WTC11 (cell line): ENCODE data around the gene ARPC2. TPM values are rescaled to one million over a fixed set of nuclear protein-coding genes. Genes with fewer than 3 reads are reported as not detected.

Experiments
- ATAC-seq: fragments of 200-7000 bp; cut with Tn5 transposase; 2 replicates; pipeline ENCODE4 v1.10.0; 2021; ENCODE audit warnings: mild to moderate bottlenecking, moderate library complexity
- CTCF ChIA-PET: fragments of 300-600 bp; sonication (Branson Sonifier 250); formaldehyde crosslinking; loops from one replicate; lab custom pipeline; 2021; ENCODE audit warnings: antibody characterized with exemption; lab: Charles Lee
- POLR2A ChIA-PET: fragments of 350-600 bp; sonication (Branson Sonifier 250); formaldehyde crosslinking; loops from one replicate; lab custom pipeline; 2021; ENCODE audit warnings: antibody characterized with exemption; lab: Charles Lee
- DNase-seq: peaks from one replicate; pipeline ENCODE4 v3.0.0; 2021; ENCODE audit warnings: low spot score
- H3K27ac Mint-ChIP-seq: 2 replicates; pipeline ENCODE4 v1.8.0; 2021; ENCODE audit warnings: mixed read lengths
- H3K27me3 Mint-ChIP-seq: 2 replicates; pipeline ENCODE4 v1.8.0; 2021; ENCODE audit warnings: low read depth, mild to moderate bottlenecking, moderate library complexity, mixed read lengths
- H3K36me3 Mint-ChIP-seq: 2 replicates; pipeline ENCODE4 v1.8.0; 2021; ENCODE audit warnings: mixed read lengths
- H3K4me1 Mint-ChIP-seq: 2 replicates; pipeline ENCODE4 v1.8.0; 2022; ENCODE audit warnings: mixed read lengths
- H3K4me3 Mint-ChIP-seq: 2 replicates; pipeline ENCODE4 v1.8.0; 2021; ENCODE audit warnings: mild to moderate bottlenecking, moderate library complexity, mixed read lengths
- H3K9me3 Mint-ChIP-seq: 2 replicates; pipeline ENCODE4 v1.8.0; 2021; ENCODE audit warnings: mixed read lengths
- ATF2 ChIP-seq: sonication (generic); formaldehyde crosslinking; IDR thresholded peaks from 2 replicates; pipeline ENCODE4 v1.8.1; 2022; ENCODE audit warnings: low read depth, missing genetic modification reagents, borderline replicate concordance
- ATF6 ChIP-seq: sonication (generic); formaldehyde crosslinking; IDR thresholded peaks from 2 replicates; pipeline ENCODE4 v1.8.1; 2023; ENCODE audit warnings: mild to moderate bottlenecking, missing genetic modification reagents
- CREM ChIP-seq: sonication (generic); formaldehyde crosslinking; IDR thresholded peaks from 2 replicates; pipeline ENCODE4 v1.8.1; 2022; ENCODE audit warnings: mild to moderate bottlenecking, missing genetic modification reagents, moderate library complexity
- ETV6 ChIP-seq: sonication (generic); formaldehyde crosslinking; IDR thresholded peaks from 2 replicates; pipeline ENCODE4 v1.8.1; 2022; ENCODE audit warnings: mild to moderate bottlenecking, missing genetic modification reagents
- FOXJ3 ChIP-seq: sonication (generic); formaldehyde crosslinking; IDR thresholded peaks from 2 replicates; pipeline ENCODE4 v1.9.0; 2021; ENCODE audit warnings: missing genetic modification reagents, mild to moderate bottlenecking, borderline replicate concordance
- GTF2I ChIP-seq: fragments of 250-450 bp; sonication (Bioruptor Pico); conservative IDR thresholded peaks from 2 replicates; pipeline ENCODE4 v1.4.0; 2021; ENCODE audit warnings: mild to moderate bottlenecking
- JAZF1 ChIP-seq: fragments of 250-450 bp; sonication (Bioruptor Pico); IDR thresholded peaks from 2 replicates; pipeline ENCODE4 v1.9.0; 2021; ENCODE audit warnings: moderate library complexity, mild to moderate bottlenecking, inconsistent platforms
- KAT7 ChIP-seq: sonication (generic); formaldehyde crosslinking; IDR thresholded peaks from 2 replicates; pipeline ENCODE4 v1.8.1; 2023; ENCODE audit warnings: missing genetic modification reagents, mild to moderate bottlenecking, borderline replicate concordance
- MYBL2 ChIP-seq: sonication (generic); formaldehyde crosslinking; IDR thresholded peaks from 2 replicates; pipeline ENCODE4 v1.8.1; 2023; ENCODE audit warnings: mild to moderate bottlenecking, moderate library complexity, missing genetic modification reagents
- NFATC4 ChIP-seq: fragments of 250-450 bp; sonication (Bioruptor Pico); IDR thresholded peaks from 2 replicates; pipeline ENCODE4 v1.9.0; 2021; ENCODE audit warnings: mild to moderate bottlenecking
- NR3C1 ChIP-seq: sonication (generic); formaldehyde crosslinking; conservative IDR thresholded peaks from 2 replicates; pipeline ENCODE4 v1.8.1; 2023; ENCODE audit warnings: low read depth, mild to moderate bottlenecking, missing genetic modification reagents
- OVOL2 ChIP-seq: fragments of 250-450 bp; sonication (Bioruptor Pico); IDR thresholded peaks from 2 replicates; pipeline ENCODE4 v1.9.0; 2021; ENCODE audit warnings: mild to moderate bottlenecking, borderline replicate concordance
- SOX15 ChIP-seq: fragments of 250-450 bp; sonication (Bioruptor Pico); IDR thresholded peaks from 2 replicates; pipeline ENCODE4 v1.9.0; 2021; ENCODE audit warnings: mild to moderate bottlenecking
- ZNF121 ChIP-seq: sonication (generic); formaldehyde crosslinking; IDR thresholded peaks from 2 replicates; pipeline ENCODE4 v1.8.0; 2023; ENCODE audit warnings: missing genetic modification reagents
- ZNF671 ChIP-seq: fragments of 250-450 bp; sonication (Bioruptor Pico); IDR thresholded peaks from 2 replicates; pipeline ENCODE4 v1.8.0; 2021; ENCODE audit warnings: mild to moderate bottlenecking
- total RNA-seq: library from RNA; stranded (reverse); gene quantifications from 3 replicates; pipeline ENCODE4 v1.2.3, GENCODE V29; 2021
- TF ChIP-seq, protein P1 (sequence below): fragments of 250-450 bp; sonication (Bioruptor Pico); IDR thresholded peaks from 2 replicates; pipeline ENCODE4 v1.9.0; 2021; ENCODE audit warnings: mild to moderate bottlenecking, borderline replicate concordance
- TF ChIP-seq, protein P2 (sequence below): sonication (generic); formaldehyde crosslinking; IDR thresholded peaks from 2 replicates; pipeline ENCODE4 v1.8.1; 2023; ENCODE audit warnings: mild to moderate bottlenecking, missing genetic modification reagents, moderate library complexity
- TF ChIP-seq, protein P3 (sequence below): sonication (generic); formaldehyde crosslinking; conservative IDR thresholded peaks from 2 replicates; pipeline ENCODE4 v1.8.1; 2022; ENCODE audit warnings: mild to moderate bottlenecking, missing genetic modification reagents

Gene ARPC2
- total RNA-seq, 1 experiment from 2014 or later, result 184 TPM

DNA sequence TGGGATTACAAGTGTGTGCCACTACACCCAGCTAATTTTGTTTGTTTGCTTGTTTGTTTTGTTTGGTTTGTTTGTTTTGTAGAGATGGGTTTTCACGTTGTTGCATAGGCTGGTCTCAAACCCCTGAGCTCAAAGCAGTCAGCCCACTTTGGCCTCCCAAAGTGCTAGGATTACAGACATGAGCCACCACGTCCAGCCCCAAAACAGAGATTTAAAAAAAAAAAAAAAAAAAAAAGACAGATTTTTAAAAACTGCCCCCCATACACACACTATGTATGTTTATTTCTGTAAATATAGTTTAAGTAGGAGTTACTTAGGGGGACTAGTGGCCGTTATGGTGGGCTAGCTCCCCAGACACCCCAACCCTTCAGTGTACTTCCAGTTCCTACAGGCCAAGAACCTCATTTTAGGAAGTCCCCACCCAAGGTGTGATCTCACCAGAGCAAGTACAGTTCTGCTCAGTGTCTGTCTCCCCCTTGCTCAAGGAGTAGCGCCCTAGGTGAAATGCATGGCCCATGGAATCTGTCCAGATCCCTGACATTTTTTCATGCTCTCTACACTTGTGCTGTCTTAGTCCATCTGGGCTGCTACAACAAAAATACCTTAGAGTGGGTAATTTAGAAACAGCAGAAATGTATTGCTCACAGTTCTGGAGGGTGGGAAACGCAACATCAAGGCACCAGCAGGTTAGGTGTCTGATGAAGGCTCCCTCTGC is 76.9 kb downstream of the ARPC2 start:
- CTCF ChIA-PET, result interaction anchor here (0.6 to 3.6 kb wide), 8 partner anchors 8 to 520 kb away, joined by 3 to 17 read pairs (median 4); partner anchors contain the start of gene CATIP
- Mint-ChIP-seq H3K9me3 (no peaks in the 10 kb centered on the region), H3K4me3 (no peak overlapping the region), H3K27ac (no peak overlapping the region), H3K27me3 (peaks cover 4% of the 10 kb centered on the region; the same call in 1 of the 2 replicates), H3K4me1 (peaks cover 46% of the 10 kb centered on the region), H3K36me3 (no peaks in the 10 kb centered on the region)
- POLR2A ChIA-PET, result interaction anchor here (0.7 kb wide), 1 partner anchor 783 kb away, joined by 8 read pairs; no protein-coding TSS in a partner anchor
- ATAC-seq, result no peak
- TF ChIP-seq GTF2I (CRISPR knock-in tag) (no peak), OVOL2 (CRISPR knock-in tag) (no peak), NFATC4 (CRISPR knock-in tag) (no peak), MYBL2 (CRISPR knock-in tag) (no peak), ETV6 (CRISPR knock-in tag) (no peak), ATF6 (CRISPR knock-in tag) (no peak), ATF2 (CRISPR knock-in tag) (no peak), JAZF1 (no peak), KAT7 (no peak), FOXJ3 (no peak), SOX15 (CRISPR knock-in tag) (no peak), NR3C1 (CRISPR knock-in tag) (no peak), ZNF671 (no peak)
- TF ChIP-seq, protein P1, sequence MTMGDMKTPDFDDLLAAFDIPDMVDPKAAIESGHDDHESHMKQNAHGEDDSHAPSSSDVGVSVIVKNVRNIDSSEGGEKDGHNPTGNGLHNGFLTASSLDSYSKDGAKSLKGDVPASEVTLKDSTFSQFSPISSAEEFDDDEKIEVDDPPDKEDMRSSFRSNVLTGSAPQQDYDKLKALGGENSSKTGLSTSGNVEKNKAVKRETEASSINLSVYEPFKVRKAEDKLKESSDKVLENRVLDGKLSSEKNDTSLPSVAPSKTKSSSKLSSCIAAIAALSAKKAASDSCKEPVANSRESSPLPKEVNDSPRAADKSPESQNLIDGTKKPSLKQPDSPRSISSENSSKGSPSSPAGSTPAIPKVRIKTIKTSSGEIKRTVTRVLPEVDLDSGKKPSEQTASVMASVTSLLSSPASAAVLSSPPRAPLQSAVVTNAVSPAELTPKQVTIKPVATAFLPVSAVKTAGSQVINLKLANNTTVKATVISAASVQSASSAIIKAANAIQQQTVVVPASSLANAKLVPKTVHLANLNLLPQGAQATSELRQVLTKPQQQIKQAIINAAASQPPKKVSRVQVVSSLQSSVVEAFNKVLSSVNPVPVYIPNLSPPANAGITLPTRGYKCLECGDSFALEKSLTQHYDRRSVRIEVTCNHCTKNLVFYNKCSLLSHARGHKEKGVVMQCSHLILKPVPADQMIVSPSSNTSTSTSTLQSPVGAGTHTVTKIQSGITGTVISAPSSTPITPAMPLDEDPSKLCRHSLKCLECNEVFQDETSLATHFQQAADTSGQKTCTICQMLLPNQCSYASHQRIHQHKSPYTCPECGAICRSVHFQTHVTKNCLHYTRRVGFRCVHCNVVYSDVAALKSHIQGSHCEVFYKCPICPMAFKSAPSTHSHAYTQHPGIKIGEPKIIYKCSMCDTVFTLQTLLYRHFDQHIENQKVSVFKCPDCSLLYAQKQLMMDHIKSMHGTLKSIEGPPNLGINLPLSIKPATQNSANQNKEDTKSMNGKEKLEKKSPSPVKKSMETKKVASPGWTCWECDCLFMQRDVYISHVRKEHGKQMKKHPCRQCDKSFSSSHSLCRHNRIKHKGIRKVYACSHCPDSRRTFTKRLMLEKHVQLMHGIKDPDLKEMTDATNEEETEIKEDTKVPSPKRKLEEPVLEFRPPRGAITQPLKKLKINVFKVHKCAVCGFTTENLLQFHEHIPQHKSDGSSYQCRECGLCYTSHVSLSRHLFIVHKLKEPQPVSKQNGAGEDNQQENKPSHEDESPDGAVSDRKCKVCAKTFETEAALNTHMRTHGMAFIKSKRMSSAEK, result no peak
- TF ChIP-seq, protein P2, sequence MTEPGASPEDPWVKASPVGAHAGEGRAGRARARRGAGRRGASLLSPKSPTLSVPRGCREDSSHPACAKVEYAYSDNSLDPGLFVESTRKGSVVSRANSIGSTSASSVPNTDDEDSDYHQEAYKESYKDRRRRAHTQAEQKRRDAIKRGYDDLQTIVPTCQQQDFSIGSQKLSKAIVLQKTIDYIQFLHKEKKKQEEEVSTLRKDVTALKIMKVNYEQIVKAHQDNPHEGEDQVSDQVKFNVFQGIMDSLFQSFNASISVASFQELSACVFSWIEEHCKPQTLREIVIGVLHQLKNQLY, result no peak
- TF ChIP-seq, protein P3, sequence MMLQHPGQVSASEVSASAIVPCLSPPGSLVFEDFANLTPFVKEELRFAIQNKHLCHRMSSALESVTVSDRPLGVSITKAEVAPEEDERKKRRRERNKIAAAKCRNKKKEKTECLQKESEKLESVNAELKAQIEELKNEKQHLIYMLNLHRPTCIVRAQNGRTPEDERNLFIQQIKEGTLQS (CRISPR knock-in tag), result no peak
- DNase-seq, result no peak

DNA sequence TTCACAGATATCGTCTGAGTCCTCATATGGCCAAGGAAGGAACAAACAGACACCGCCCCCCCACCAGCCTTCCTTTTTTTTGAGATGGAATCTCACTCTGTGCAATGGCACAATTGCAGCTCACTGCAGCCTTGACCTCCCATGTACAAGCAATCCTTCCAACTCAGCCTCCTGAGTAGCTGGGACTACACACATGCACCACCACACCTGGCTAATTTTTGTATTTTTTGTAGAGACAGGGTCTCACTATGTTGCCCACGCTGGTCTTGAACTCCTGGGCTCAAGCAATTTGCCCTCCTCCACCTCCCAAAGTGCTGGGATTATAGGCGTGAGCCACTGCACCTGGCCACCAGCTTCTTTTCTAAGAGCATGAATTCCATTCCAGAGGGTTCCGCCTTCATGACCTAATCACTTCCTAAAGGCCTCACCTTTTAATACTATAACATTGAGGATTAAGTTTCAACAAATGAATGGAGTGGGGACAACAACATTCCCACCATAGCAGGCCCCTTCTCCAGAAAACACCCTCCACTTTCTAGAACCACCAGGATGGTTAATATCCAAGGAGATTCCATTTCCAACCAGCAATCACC is 77.5 kb downstream of the ARPC2 start:
- ATAC-seq, result no peak
- 0 out of 2 replicates have a peak, but pooled peaks have one; percentile 22 for TF ChIP-seq ZNF121 (CRISPR knock-in tag)
- TF ChIP-seq CREM (CRISPR knock-in tag), result no peak
- TF ChIP-seq, all 79 proteins: peak for 1
- CTCF ChIA-PET, result interaction anchor here (1.7 to 3.6 kb wide), 2 partner anchors 63 to 102 kb away, joined by 8 to 17 read pairs; partner anchors contain the start of gene CATIP
- H3K4me3 Mint-ChIP-seq, result no peak overlapping the region
- H3K27me3 Mint-ChIP-seq, result peaks cover 4% of the 10 kb centered on the region; the same call in 1 of the 2 replicates
- H3K27ac Mint-ChIP-seq, result no peak overlapping the region
- H3K9me3 Mint-ChIP-seq, result no peaks in the 10 kb centered on the region
- POLR2A ChIA-PET, result no interaction called here
- peaks cover 46% of the 10 kb centered on the region for H3K4me1 Mint-ChIP-seq
- H3K36me3 Mint-ChIP-seq, result no peaks in the 10 kb centered on the region
- DNase-seq, result no peak
